ENCODE results near the gene BUD31.

GRCh38 chr7:99451936-99452335 is 43.2 kb downstream of the BUD31 start:
- TF ChIP-seq ZFX (IDR thresholded peaks at IDR 0.05; ENCODE audit: borderline replicate concordance) (no peak), CTCF (IDR thresholded peaks at IDR 0.05) (no peak)
